Measurements from ENCODE around the gene TMEM88.

- no peak for TF ChIP-seq CTCF (IDR thresholded peaks at IDR 0.05)
- no peak for TF ChIP-seq POLR2A (IDR thresholded peaks at IDR 0.05)
Measured at GRCh38 chr17:7840875-7841274, 14.0 kb upstream of the TMEM88 start.

All from esophagus squamous epithelium (tissue), 4 donors.